Stimulated activated CD4-positive, alpha-beta T cell treated with anti-CD3 and anti-CD28 coated beads, TNF-alpha, amount 100 ng/mL, for 48 hours (primary cell): ENCODE measurements around the gene SLC16A12.

Experiments used
- DNase-seq, 3 donors: peaks; one replicate each; pipeline ENCODE4 v3.0.0-alpha.2; 2020; ENCODE audit warnings: low read depth in 3 of 3

Gene SLC16A12

GRCh38 chr10:89535171-89536012 lies at the start of gene SLC16A12:
TSS of gene SLC16A12 (minus strand) at chr10:89535594. CDS start at chr10:89462578, 73,016 bp downstream.
- DNase-seq = no peak

GRCh38 chr10:89582022-89582421 lies 46.6 kb upstream of the SLC16A12 start:
- DNase-seq = no peak

DNA sequence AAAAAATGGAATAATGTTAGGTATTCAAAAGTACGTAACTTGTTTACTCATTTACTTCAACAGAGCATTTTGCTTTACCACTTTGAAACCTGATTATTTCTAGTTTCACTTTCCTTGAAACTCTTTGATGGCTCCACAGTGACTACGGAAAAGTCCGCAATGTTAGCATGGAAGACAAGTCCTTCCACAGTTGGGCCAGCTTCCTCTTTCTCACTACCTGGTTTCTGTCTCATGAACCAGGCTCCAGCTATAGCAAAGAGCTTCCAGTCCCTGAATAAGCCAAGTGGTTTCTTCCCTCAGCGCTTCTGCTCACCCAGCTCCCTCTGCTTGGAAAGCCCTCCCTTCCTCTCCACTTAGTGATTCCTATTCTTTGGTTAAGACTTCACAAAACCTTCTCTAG lies 44.8 kb upstream of the SLC16A12 start:
- no peak for DNase-seq

- DNase-seq = no peak
These were observed 41.3 kb upstream of the SLC16A12 start for GRCh38 chr10:89576696-89577095.

DNA sequence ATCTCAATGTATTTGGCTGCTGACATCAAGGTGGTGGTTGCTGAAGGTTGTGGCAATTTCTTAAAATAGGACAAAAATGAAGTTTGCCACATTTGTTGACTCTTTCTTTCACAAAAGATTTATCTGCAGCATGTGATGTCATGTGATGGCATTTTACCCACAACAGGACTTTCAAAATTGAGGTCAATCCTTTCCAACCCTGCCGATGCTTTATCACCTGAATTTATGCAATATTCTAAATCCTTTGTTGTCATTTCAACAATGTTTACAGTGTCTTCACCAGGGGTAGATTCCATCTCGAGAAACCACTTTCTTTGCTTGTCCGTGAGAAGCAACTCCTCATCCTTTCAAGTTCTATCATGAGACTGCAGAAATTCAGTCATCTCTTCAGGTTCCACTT lies 40.6 kb upstream of the SLC16A12 start:
- no peak for DNase-seq

DNA sequence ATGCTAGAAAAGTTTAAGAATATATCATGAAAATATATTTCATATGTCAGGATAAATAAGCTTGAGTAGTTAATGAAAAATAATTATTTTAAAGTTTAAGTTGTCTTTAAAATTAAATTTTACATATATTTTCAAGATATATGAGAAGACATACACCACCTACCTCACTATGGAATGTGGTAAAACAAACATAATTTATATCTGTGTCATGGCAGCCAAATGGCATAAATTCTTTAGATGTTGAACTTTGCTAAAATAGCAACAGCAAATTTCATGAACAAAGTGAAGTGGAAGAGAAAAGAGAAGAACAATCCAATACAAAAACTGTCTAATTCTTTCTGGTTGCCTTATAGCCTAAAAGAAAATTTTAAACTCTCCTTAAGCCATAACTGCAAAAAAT lies 39.6 kb upstream of the SLC16A12 start:
- DNase-seq = no peak

DNA sequence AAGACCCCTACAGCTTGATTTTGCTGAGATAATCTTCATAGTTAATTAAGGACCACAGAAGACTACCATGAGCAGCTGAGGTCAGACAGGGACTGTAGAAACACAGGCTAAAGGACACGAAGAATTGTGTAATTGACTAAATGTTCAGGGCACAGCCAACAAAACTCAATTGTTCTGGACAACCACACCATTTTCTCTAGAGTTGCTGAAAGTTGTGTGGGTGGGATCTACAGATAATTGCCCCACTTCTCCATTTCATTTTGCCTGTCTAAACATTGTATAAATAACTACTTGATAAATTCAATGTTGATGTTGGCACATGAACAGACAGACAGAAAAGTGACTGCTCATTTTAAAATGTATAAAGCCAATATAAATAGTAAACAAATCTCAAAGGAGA lies 39.0 kb upstream of the SLC16A12 start:
- no peak for DNase-seq

- DNase-seq = no peak
These were observed 32.3 kb upstream of the SLC16A12 start for GRCh38 chr10:89567576-89568245.

- no peak for DNase-seq
These were observed 31.6 kb upstream of the SLC16A12 start for GRCh38 chr10:89566992-89567391.

GRCh38 chr10:89566095-89566950 lies 30.9 kb upstream of the SLC16A12 start:
- DNase-seq = no peak

GRCh38 chr10:89565180-89565579 lies 29.8 kb upstream of the SLC16A12 start:
- no peak for DNase-seq

DNA sequence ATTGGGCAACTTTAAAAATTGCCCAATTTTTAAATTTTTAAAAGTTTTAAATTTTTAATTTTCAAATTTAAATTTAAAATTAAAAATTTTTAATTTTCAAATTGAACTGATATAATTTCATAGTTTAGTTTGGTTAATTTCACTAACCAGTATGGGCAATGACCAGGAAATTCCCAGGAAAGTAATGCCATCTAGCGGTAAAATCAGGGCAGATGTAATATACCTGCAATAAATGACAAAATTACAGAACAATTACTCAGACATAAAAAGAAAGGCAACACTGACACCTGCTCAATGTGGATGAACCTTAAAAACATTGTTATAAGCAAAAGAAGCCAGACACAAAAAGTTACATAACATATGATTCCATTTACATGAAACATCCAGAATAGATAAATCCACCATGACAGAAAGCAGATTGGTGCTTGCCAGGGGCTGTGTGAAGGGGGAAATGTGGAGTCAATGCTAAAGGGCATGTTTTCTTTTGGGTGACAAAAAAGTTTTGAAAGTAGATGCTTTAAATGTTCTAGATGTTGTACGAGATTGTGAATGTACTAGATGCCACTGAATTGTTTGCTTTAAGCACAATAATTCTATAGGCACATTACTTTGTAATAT lies 28.6 kb upstream of the SLC16A12 start:
- DNase-seq = peak in 1 of 3 donors; percentile 10

DNA sequence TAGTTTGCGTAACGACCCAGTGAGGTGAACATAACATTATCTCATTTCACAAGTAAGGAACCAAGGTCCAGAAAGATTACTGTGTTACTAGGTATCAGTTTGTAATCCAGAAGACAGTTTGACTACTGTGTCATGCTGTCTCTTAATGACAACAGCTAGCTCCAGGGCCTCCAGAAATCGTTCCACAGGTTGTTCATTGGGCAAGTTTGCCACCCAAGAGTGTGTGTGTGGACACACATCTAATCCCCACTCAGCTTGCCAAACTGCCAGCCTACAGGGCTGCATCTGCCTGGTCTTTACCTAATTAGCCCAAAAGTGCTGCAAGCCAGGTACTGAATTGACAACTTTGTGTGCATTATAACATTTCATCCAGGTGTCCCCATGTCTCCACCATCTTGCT lies 27.9 kb upstream of the SLC16A12 start:
- DNase-seq = no peak

- DNase-seq = no peak
These were observed 21.2 kb upstream of the SLC16A12 start for GRCh38 chr10:89556600-89556999.

- DNase-seq = no peak
These were observed 20.5 kb upstream of the SLC16A12 start for GRCh38 chr10:89555688-89556445.

- DNase-seq = no peak
These were observed 19.0 kb upstream of the SLC16A12 start for GRCh38 chr10:89554433-89554832.

GRCh38 chr10:89553064-89553734 lies 17.8 kb upstream of the SLC16A12 start:
- DNase-seq = no peak

- no peak for DNase-seq
These were observed 16.8 kb upstream of the SLC16A12 start for GRCh38 chr10:89552213-89552612.

GRCh38 chr10:89550509-89550908 lies 15.1 kb upstream of the SLC16A12 start:
- no peak for DNase-seq

DNA sequence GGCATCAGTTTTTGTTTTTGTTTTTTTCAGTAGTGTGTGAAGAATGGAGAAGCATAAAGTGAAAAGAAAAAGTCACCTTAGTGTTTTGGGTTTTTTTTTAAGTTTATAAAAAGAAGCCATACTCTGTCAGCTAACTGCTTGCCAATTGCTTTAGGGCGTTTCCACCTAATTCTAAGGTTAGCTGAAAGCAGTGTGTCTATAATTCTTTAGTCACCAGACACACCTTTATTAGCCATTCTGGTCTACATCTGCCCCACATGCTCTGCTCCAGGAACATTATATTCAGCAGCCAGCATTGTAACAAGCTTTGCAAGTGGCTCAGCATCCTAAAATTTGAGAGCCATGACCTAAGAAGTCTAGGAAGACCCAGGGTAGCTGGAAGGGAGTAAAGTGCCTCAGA lies 14.1 kb upstream of the SLC16A12 start:
- no peak for DNase-seq

- no peak for DNase-seq
These were observed 13.3 kb upstream of the SLC16A12 start for GRCh38 chr10:89548673-89549072.
